Stimulated activated CD4-positive, alpha-beta T cell treated with anti-CD3 and anti-CD28 coated beads, Interleukin-12 subunit alpha, Interleukin-12 subunit beta, amount 100 ng/mL, for 48 hours (primary cell): ENCODE data around the gene SUFU.
"Not testable (repeated sequence)": the region's sequence is repeated elsewhere in the genome, so short reads cannot be mapped to it uniquely, and the experiment has no call there.

Experiments
- DNase-seq, 3 donors: peaks; one replicate each; pipeline ENCODE4 v3.0.0-alpha.2; 2020; ENCODE audit warnings: low read depth in 2 of 3, low spot score in 1 of 3

The SUFU gene

GRCh38 chr10:102479651-102480050, 24.1 kb upstream of the SUFU start:
- DNase-seq, result no peak

GRCh38 chr10:102480396-102480795, 23.4 kb upstream of the SUFU start:
- DNase-seq, result no peak

GRCh38 chr10:102484021-102484420, 19.8 kb upstream of the SUFU start:
- no peak for DNase-seq

GRCh38 chr10:102485093-102485784, 18.5 kb upstream of the SUFU start:
- no peak for DNase-seq

- DNase-seq, result no peak
These were observed 12.6 kb upstream of the SUFU start for GRCh38 chr10:102491136-102491535.

- no peak for DNase-seq
These were observed 11.3 kb upstream of the SUFU start for GRCh38 chr10:102492344-102492939.

GRCh38 chr10:102492983-102493382, 10.8 kb upstream of the SUFU start:
- no peak for DNase-seq

- no peak for DNase-seq
These were observed 10.0 kb upstream of the SUFU start for GRCh38 chr10:102493771-102494170.

- no peak for DNase-seq
These were observed 6.2 kb upstream of the SUFU start for GRCh38 chr10:102497545-102497944.

GRCh38 chr10:102499356-102499755, 4.4 kb upstream of the SUFU start:
- DNase-seq, result no peak

- not testable (repeated sequence) for DNase-seq
These were observed 3.1 kb upstream of the SUFU start for GRCh38 chr10:102500686-102501085.

- no peak for DNase-seq
These were observed 2.4 kb upstream of the SUFU start for GRCh38 chr10:102501201-102502028.

- DNase-seq, result peak; percentile 97 to 100 (median 99)
These were observed 1.8 kb upstream of the SUFU start for GRCh38 chr10:102502029-102502336.

- peak; percentile 89 to 92 (median 89) for DNase-seq
These were observed 1.2 kb upstream of the SUFU start, which contains the start of gene ACTR1A for GRCh38 chr10:102502337-102503151. TSS of gene ACTR1A (minus strand) at chr10:102502712. CDS start at chr10:102502647, 65 bp downstream.

- DNase-seq, result peak in 2 of 3 donors; percentile 13 to 27
These were observed 605 bp downstream of the SUFU start for GRCh38 chr10:102504179-102504975.

GRCh38 chr10:102504976-102505300, 1.2 kb downstream of the SUFU start:
- no peak for DNase-seq

- DNase-seq, result no peak
These were observed 1.8 kb downstream of the SUFU start for GRCh38 chr10:102505462-102506115.

GRCh38 chr10:102507521-102507920, 3.7 kb downstream of the SUFU start:
- DNase-seq, result no peak

- DNase-seq, result no peak
These were observed 4.7 kb downstream of the SUFU start for GRCh38 chr10:102508506-102508905.

- no peak for DNase-seq
These were observed 5.6 kb downstream of the SUFU start for GRCh38 chr10:102509387-102509786.
